NCI-H748 (cell line): ENCODE data around the gene DAZ2.
"Not testable (repeated sequence)": the region's sequence is repeated elsewhere in the genome, so short reads cannot be mapped to it uniquely, and the experiment has no call there.

ENCODE experiments used
- DNase-seq: peaks from one replicate; lab custom pipeline; 2025; ENCODE audit not compliant: unreplicated experiment; lab: John Stamatoyannopoulos, UW

Gene DAZ2

GRCh38 chrY:23219233-23219632, at the start of gene DAZ2:
Gene DAZ2, plus strand, starts transcription at chrY:23219533. Its CDS starts 208 bp downstream, at chrY:23219741.
- not testable (repeated sequence) for DNase-seq

- DNase-seq = not testable (repeated sequence)
Observed at GRCh38 chrY:23198908-23199307, 20.4 kb upstream of the DAZ2 start, which contains the start of gene DAZ1. Gene DAZ1, minus strand, starts transcription at chrY:23199008. Its CDS starts 208 bp downstream, at chrY:23198800.

GRCh38 chrY:23207455-23207854, 11.9 kb upstream of the DAZ2 start:
- not testable (repeated sequence) for DNase-seq

- not testable (repeated sequence) for DNase-seq
Observed at GRCh38 chrY:23209802-23210495, 9.4 kb upstream of the DAZ2 start.

GRCh38 chrY:23210681-23211080, 8.7 kb upstream of the DAZ2 start:
- not testable (repeated sequence) for DNase-seq
